NCI-H510A (cell line): ENCODE results near the gene IGSF3.

Experiments used
- DNase-seq: peaks from one replicate; lab custom pipeline; 2025; lab: John Stamatoyannopoulos, UW

IGSF3 gene

DNA sequence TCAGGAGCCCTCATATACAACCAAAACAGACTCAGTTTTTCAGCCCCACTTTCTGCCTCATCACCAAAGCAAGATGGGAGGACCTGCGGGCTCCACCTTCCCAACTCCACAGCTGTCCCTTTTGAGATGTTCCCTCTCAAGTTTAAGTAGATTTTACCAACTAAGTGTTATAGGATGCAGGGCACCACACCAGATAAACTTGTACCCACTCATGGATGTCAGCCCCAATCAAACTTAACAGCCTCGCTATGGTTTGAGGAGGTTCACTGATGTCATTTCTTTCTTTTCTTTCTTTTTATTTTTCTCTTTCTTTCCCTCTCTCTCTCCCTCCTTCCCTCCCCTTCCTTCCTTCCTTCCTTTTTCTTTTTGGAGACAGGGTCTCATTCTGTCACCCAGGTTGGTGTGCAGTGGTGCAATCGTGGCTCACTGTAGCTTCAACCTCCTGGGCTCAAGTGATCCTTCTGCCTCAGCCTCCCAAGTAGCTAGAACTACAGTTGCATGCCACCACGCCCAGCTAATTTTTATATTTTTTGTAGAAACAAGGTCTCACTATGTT lies 110.1 kb downstream of the IGSF3 start:
- no peak for DNase-seq

DNA sequence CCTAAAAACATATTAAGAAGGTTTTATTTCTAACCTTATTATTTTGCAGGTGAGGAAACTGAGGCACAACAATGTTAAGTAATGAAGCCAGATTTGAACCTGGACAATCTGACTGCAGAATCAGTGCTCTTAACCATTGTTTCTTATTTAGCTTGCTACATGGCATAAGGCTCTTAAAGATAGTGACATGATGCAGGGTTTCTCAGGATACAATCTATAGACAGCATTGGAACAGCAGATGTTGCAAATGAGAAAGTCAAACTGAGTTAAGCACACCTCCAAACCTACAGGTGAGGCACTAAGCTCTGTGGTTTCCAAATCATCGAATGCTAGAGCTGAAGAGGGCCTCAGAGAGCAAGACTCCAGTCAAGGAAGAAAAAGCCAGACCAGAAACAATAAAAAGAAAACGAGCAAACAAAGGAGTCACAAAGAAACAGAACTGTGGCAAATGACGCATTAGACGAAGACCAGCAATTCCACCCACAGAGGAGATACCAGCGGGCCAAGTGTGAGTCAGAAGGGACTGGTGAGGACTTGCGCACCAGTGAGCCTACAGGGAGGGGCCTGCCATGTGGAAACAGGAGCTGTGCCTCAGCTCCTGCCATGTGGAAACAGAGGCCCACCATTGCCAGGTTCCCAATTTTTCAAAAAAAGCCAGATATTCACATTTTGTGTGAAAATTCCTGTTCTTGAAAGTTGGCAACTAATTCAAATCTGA lies 111.1 kb downstream of the IGSF3 start:
- no peak for DNase-seq

DNA sequence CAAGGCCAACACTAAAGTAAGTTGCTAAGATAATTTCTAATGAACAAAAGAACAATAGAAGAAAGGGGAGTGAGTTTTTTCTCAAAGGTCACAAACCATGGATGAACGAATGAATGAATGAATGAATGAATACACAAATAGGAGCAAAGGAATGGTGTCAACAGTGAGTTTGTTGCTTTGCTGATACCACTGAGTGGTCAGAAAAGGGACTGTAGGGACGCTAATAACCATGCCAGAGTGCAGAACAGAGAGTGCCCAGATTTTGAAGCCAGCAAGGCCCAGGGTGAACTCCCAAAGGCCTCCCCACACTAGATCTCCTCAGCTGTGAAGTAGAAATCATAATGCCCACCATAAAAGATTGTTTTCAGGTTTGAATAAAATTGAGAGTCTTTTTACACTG lies 112.6 kb downstream of the IGSF3 start:
- no peak for DNase-seq

DNA sequence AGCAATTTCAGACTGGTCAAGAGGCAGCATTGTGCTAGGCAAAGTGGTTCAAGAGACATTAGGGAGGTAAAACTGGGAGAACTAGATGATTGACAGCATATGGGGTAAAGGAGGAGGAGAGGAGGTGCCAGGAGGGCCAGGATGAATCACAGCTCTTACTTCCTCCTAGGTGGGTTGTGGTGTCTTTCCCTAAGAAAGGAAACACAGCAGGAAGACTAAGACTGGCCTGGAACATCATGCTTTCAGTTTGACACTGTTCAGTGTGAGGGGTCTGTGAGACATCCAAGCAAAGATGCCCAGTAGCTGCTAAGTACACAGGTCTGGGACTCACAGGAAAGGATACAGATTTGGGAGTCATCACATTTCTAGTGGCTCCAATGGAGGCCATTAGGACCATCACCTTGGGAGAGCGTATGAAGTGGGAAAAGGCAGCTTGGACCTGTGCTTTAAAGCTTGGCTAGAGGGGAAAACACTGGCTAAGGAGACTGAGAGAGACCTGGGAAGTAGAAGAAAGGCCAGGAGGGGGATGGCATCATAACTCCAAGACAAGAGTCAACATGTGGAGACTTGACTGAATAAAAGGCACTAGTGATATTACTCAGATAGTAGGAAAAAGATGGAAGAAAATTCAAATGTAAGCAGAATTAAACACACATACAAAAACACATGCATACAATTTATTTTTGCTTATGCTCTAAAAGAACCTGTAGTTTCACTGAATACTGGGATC lies 114.0 kb downstream of the IGSF3 start:
- no peak for DNase-seq

DNA sequence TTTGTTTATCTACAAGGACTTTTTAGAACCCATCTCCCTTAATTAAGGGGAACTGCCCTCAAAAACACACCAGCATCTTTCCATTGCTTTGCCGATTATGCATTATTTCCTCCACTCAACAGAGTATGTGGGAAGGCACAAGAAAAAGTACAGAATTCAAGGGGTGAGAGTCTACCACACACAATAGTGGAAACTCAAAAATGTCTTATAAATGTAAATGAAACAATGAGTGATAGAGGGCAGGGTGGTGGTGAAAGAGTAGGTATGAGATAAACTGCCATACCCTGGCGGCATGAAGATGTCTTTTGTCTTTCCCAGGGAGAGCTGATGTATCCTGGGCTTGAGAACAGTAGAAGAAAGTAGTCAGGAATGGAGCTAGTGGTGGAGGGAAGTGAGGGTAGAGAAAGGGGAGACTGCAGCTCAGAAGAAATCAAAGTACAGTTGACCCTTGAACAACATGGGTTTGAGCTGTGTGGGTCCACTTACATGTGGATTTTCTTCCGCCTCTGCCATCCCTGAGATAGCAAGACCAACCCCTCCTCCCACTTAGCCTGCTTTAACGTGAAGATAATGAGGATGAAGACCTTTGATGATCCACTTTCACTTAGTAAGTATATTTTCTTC lies 121.1 kb downstream of the IGSF3 start:
- DNase-seq, result no peak

DNA sequence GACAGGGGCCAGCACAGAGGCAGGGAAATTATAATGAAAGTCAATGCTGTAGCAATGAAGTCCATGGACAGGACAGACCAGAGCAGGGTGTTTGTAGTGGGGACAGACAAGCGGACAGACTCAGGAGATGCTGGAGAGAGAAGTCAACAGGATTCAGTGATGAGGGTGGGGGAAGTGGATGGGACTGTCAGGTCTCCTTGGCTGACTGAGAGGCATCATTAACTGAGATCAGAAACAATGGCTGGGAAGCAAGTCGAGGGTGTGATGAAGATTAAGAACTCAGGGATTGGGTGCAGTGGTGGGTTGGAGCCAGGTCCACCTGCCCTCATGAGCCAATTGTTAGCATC lies 122.2 kb downstream of the IGSF3 start:
- DNase-seq, result no peak

DNA sequence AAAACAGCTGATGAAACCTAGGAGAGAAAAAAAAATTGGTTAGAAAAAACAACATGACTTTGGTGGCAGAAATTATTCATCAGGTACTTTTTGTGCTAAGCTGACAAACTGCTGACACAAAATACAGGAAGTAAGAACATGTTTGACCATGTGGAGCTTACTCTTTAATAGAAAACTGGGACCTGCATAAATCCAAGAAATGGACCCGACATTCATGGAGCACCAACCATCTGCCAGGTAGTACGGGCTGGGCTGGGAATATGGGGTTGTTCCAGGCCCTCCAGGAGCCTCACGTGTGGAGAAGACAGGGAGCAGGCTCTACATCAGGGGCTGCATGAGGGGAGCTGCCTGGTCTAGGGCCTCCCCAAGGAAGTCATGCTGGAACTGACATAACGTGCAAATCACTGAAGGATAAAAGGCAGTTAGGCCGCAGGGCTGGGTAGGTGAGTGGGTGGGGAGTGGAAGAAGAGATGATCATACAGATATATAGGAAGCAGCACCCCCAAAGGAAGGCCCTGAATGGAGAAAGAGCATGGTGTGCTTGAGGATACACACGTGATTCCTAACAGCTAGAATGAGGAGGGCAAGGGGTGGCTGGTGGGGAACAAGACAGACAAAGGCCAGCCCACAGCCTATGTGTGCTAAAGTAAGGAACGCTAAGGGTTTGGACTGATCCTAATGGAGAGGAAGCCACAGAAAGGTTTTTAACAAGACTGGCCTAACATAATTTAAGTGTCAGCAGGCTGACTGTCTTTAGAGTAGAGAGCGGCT lies 122.8 kb downstream of the IGSF3 start:
- DNase-seq, result no peak

DNA sequence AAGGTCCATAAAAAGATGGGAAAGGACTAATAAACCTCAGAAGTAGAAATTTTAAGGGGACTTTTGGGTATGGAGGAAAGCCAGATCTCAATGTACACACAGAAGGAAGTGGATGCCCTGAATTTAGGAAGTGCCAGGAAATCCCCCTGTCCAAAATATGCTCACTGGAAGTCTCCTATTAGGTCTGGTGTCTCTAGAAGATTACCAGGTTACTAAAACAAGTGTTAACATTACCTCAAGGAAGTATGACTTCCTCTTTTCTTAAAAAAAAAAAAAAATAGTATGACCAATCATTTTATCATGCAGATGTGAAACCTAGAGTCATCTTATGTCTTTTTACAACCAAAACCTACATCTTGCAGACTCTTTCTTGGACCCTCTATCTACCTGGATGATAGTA lies 127.4 kb downstream of the IGSF3 start:
- DNase-seq, result no peak

DNA sequence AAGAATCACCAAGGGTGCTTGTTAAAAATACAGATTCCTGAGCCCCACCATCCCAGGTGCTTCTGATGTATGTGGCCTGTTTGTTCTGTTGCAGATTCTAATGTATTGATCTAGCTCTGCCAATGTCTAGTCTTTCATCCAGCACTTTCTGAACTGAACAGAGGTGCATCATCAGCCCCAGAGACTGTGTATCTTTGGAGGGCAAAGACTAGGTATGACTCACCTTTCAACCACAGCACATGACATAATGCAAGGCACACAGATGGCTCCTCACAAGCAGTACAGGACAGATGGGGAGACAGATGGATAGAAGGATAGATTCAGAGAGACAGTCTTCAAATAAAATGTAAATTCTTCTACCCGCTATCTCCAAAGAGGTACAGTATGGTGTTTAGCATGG lies 129.0 kb downstream of the IGSF3 start:
- no peak for DNase-seq

DNA sequence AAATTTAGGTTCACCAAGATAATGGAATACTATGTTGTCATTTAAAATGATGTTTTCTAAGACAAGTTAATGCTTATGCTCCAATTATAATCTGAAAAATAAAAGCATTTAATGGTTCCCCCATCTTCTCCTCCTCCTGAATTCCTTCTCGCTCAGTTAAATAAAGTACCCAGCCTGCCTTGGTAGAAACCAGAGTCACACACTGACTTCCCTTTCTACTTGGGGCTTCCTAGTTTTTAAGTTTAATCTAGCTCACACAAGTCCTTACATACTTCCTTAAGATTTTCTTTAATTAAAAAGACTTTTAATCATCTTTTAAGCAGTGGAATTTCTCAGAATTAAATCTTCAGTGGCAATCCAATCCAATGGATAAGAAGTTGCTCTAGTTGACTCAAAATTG lies 129.6 kb downstream of the IGSF3 start:
- DNase-seq, result no peak

DNA sequence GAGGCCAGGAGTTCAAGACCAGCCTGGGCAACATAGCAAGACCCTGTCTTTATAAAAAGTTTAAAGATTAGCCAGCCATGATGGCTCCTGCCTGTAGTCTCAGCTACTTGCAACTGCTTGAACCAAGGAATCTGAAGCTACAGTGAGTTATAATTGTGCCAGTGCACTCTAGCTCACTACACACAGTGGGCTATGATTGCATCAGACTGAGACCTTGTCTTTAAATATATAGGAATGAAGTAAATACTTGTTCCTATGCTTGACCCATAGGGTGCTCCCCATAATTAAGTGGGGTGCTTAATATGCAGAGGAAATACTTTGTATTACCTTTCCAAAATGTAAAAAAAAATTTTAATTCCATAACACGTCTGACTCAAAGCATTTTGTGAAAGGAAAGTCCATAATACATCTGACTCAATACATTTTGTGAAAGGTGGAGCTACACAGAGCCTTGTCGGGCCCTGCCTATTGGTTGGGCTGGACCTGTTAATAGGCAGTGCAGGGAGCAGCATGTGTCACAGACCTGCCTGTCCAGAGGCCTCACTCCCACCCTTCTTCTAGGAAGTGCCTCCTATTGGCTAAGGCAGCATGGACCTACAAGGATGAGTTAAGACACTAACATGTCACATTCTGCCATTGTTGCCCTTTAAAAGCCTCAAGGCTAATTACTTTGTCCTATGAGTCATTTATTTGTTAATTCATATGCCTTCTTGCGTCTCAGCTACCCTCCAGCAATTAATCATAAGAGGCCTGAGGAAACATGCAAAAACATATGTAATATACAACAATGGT lies 130.3 kb downstream of the IGSF3 start:
- no peak for DNase-seq

DNA sequence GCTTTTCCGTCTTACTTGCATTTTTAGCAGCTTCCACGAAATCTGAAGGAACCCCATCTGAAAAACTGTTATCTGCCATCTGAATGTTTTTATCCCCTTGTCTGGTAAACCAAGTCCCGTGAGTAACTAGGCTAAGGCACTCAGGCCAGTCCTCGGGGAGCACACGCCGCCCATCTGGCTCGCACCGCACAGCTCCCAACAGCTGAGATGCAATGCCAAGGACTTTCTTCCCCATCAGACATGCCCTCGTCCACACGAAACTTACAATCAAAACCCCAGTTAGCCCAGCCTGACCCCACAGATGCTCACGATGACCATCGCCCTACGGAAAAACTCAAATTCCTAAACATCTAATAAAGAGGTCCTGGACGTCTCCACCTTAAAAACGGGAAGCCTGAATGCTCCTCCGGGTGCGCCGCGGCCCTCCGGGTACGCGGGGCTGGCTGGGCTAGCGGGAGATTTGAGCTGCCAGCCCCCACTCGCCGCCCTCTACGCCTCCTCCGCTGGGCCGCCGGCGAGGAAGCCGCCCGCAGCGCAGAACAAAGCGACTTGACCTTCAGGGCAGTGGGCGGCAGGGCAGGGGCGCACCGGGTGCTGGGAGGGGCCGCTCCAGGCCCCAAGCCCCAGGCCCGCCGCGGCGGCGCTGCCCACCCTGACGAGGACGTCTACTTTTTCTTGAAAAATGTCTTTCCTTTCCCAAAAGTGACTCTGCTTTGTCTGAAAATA lies 133.4 kb downstream of the IGSF3 start:
- DNase-seq, result no peak

DNA sequence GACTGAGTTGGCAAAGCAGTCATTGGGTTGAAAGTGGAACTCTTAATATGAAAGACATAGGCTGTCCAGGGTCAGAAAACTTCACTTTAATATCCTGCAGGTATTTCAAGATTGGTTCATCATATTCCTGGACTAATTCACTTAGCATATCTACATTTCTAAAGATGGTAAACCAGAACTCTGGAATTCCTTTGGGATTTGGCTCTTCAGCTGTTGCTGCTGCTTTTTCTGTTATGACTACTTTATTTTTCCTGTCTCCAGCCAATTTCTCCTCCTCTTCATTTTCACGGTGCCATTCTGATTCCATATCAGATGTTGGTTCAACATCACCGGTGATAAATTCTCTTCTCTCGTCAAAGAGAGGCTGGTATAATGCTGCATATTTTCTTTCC lies 134.1 kb downstream of the IGSF3 start:
- no peak for DNase-seq

DNA sequence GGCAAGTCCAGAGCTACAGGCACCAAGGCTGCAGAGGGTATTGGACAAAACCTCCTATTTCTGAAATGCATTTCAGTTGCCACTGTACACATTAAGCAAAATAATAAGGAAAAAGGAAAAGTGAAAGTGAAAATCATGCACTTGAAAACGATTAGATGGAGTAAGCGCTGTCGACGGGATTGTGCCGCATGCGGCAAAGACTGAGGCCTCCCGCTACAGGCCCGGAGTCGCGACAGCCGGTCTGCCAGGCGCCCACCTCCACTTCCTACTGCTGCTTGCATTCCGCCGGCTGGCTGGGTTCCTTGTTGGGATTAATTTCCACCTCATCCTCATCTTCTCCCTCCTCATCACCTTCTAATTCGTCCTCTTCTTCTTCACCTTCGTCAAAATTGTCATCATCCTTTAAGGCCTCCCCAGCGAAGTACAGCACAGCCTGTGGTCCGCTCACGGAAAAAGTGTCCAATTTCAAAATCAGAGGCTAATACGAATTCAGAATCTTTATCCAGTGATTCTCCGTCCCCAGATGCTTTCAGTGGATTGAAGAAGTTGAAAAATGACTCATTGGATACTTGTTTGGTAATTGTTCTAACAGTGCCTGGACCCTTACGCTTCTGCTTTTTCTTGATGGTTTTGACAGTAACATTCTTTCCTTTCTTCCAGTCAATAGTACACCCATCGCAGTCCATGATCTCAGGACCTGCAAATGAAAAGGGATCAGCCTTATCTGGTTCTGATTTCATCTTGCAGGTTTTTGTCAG lies 134.7 kb downstream of the IGSF3 start:
- DNase-seq, result no peak

DNA sequence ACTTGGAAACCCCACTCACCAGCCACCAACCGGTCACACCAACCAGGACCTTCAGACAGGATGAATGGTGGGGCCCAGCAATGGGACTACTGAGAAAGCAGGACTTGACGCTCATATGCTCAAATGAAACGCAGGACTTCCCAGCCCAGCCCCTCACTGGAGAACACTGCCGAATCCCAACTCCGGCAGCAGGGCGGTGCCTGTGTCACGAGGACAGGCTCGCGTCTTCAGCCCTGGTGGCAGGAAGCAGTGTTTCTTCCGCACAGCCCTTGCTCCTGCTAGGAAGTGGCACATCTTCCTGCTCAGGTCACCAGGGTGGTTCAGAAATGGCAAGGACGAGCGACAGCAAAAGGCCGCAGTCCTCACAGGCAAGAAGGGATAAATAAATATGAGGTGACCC lies 135.6 kb downstream of the IGSF3 start:
- DNase-seq, result no peak

DNA sequence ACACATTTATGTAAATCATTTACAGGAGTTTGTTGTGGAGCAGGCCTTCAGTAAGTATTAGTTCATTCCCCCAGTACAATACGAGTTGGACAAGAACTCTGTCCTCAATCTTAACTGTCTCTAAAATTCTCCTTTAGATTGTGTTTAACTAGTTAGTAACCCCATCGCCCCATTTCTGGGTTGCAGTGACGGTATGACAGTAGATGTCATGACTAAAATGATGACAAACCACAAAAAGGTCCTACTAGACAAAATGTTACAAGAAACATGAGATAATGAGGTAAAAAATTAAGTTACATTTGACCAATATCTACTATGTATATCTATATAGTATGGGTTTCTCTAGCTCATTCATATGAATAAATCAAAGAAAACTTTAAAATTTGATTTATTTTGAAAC lies 137.9 kb downstream of the IGSF3 start:
- DNase-seq, result no peak

DNA sequence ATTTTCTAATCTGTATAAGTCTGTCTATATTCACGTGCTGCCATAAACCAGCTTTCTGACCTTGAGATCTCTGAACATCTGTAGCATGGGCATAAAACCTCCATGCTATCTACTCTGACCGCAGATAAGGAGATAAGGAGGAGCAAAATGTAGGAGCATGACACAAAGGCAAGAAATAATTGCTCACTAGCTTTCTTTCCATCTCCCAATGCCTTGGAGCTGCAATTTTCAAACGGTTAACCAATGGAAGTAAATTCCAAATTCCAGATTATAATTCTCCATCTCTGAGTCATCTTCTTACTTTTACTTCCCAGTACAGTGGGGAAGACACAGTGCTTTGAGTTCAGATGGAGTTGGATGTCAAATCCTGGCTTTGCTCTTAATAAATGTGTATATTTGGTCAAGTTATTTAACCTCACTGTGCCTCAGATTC lies 138.3 kb downstream of the IGSF3 start:
- DNase-seq, result no peak

DNA sequence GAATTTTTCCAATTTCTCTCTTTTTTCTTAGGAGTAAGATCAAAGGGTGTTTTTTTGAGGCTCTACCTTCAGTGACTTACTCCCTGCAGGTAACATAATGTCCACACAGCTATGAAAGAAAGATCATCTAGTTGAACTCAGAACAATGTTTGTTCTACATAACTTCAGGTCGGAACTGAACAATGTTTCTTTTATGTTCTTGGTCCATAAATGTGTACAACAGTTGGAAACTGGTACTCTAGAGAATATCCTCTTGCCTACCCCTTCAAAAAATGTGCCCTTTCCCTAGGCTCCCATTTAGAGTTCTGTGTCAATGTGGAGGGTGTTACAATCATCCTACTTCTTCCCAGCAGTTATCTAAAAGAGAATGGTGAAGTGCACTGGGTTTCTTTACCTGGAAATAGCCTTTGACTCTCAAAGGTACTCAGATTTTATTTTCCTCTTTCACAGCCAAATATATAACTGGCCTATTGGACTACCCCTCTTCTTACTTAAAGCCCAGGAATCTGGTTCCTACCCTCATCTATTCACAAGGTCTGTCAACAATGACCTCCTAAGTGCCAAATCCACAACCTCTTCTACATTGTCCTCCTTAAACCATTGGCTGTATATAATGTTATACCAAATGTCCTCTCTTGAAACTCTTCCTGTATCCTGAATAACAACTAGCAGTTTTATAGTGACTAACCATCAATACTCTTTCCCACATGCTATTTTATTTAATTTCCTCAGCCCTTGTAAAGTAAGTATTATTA lies 139.0 kb downstream of the IGSF3 start:
- DNase-seq, result no peak

DNA sequence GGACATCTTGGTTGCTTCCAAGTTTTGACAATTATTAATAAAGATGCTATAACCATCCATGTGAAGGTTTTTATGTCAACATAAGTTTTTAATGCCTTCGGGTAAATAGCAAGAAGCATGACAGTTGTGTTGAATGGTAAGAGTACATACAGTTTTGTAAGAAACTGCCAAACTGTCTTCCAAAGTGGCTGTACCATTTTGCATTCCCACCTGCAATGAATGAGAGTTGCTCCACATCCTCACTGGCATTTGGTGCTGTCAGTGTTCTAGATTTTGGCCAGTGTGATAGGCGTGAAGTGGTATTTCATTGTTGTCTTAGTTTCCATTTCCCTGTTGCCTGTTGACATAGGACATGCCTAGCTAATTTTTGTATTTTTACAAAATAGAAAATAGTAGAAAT lies 142.1 kb downstream of the IGSF3 start:
- no peak for DNase-seq
